NT2/D1 (cell line): Measurements from ENCODE around the gene DOCK3.

Source experiments
- SUZ12 ChIP-seq: IDR thresholded peaks from 2 replicates; pipeline ENCODE4 v1.6.1; 2011; ENCODE audit not compliant: insufficient read length, insufficient read depth; ENCODE audit errors: extremely low read depth
- YY1 ChIP-seq: IDR thresholded peaks from 2 replicates; pipeline ENCODE4 v1.6.1; 2011; ENCODE audit not compliant: insufficient read length, insufficient read depth
- ZNF274 ChIP-seq: IDR thresholded peaks from 2 replicates; pipeline ENCODE4 v1.6.1; 2011; ENCODE audit warnings: mild to moderate bottlenecking, low read depth, low read length

- no peak for TF ChIP-seq ZNF274
- no peak for TF ChIP-seq YY1
- TF ChIP-seq SUZ12: no peak
Observed at GRCh38 chr3:51176923-51177322, 502.2 kb downstream of the DOCK3 start.
